Nephron progenitor cell (in vitro differentiated cells): Measurements from ENCODE around the gene IFNL3.
"Not testable (repeated sequence)": the region's sequence is repeated elsewhere in the genome, so short reads cannot be mapped to it uniquely, and the experiment has no call there.

Experiments used
- DNase-seq: peaks from one replicate; pipeline ENCODE4 v3.0.0; 2021
- H3K27ac Mint-ChIP-seq: 2 replicates; pipeline ENCODE4 v1.8.0; 2021; ENCODE audit warnings: mild to moderate bottlenecking, moderate library complexity, mixed read lengths
- H3K27me3 Mint-ChIP-seq: 2 replicates; pipeline ENCODE4 v1.8.0; 2021; ENCODE audit warnings: mild to moderate bottlenecking, low read depth, mixed read lengths; ENCODE audit not compliant: poor library complexity
- H3K36me3 Mint-ChIP-seq: 2 replicates; pipeline ENCODE4 v1.8.0; 2021; ENCODE audit warnings: low read depth, mixed read lengths
- H3K4me1 Mint-ChIP-seq: 2 replicates; pipeline ENCODE4 v1.8.0; 2021; ENCODE audit warnings: mixed read lengths
- H3K4me3 Mint-ChIP-seq: 2 replicates; pipeline ENCODE4 v1.8.0; 2021; ENCODE audit warnings: mild to moderate bottlenecking, moderate library complexity, mixed read lengths
- H3K9me3 Mint-ChIP-seq: 2 replicates; pipeline ENCODE4 v1.8.0; 2021; ENCODE audit warnings: mild to moderate bottlenecking, moderate library complexity, mixed read lengths
- CTCF ChIP-seq: fragments of 200-600 bp; sonication (generic); IDR thresholded peaks from 2 replicates; pipeline ENCODE4 v1.5.0; 2021; ENCODE audit warnings: antibody characterized with exemption

The IFNL3 gene

DNA sequence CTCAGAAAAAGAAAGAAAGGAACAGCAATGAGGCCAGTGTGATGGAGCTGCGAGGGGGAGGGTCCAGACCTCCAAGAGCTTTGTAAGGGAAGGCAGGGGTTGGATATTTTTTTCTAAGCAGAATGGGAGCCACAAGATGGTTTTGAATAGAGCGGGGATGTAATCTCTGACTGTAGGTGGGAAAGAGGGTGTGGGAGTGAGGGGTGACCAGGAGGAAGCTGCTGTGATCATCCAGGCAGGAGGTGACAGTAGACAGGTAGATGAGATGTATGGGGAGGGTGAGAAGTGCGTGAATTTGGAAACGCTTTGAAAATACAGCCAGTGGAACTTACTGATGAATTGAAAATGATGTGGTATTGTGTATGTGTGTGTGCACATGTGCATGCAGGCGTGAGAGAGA, 30.8 kb upstream of the IFNL3 start:
- no peak for DNase-seq
- Mint-ChIP-seq H3K27ac (no peak overlapping the region), H3K36me3 (no peaks in the 10 kb centered on the region), H3K4me3 (no peak overlapping the region), H3K27me3 (peaks cover 72% of the 10 kb centered on the region), H3K4me1 (peaks cover 1% of the 10 kb centered on the region), H3K9me3 (peaks cover 5% of the 10 kb centered on the region)
- TF ChIP-seq CTCF, result no peak

GRCh38 chr19:39273859-39274258, 29.1 kb upstream of the IFNL3 start:
- H3K9me3 Mint-ChIP-seq, H3K36me3 Mint-ChIP-seq, H3K27ac Mint-ChIP-seq, H3K4me3 Mint-ChIP-seq, DNase-seq: not testable (repeated sequence)
- peaks cover 11% of the 10 kb centered on the region for H3K4me1 Mint-ChIP-seq
- H3K27me3 Mint-ChIP-seq, result peaks cover 73% of the 10 kb centered on the region

GRCh38 chr19:39270036-39270871, 25.4 kb upstream of the IFNL3 start:
- no peak for TF ChIP-seq CTCF
- Mint-ChIP-seq H3K27ac (peak overlapping the region; percentile 55), H3K4me3 (no peak overlapping the region), H3K36me3 (no peaks in the 10 kb centered on the region), H3K27me3 (peaks cover 74% of the 10 kb centered on the region), H3K9me3 (no peaks in the 10 kb centered on the region), H3K4me1 (peaks cover 11% of the 10 kb centered on the region)
- no peak for DNase-seq

- H3K27ac Mint-ChIP-seq, H3K9me3 Mint-ChIP-seq, H3K4me3 Mint-ChIP-seq, H3K36me3 Mint-ChIP-seq, DNase-seq: not testable (repeated sequence)
- Mint-ChIP-seq H3K27me3 (peaks cover 78% of the 10 kb centered on the region), H3K4me1 (peaks cover 11% of the 10 kb centered on the region)
Observed at GRCh38 chr19:39269369-39269768, 24.6 kb upstream of the IFNL3 start.

GRCh38 chr19:39268531-39269223, 23.9 kb upstream of the IFNL3 start:
- peaks cover 13% of the 10 kb centered on the region for H3K4me1 Mint-ChIP-seq
- H3K27ac Mint-ChIP-seq, H3K4me3 Mint-ChIP-seq, H3K36me3 Mint-ChIP-seq, DNase-seq, H3K9me3 Mint-ChIP-seq: not testable (repeated sequence)
- peaks cover 78% of the 10 kb centered on the region for H3K27me3 Mint-ChIP-seq

DNA sequence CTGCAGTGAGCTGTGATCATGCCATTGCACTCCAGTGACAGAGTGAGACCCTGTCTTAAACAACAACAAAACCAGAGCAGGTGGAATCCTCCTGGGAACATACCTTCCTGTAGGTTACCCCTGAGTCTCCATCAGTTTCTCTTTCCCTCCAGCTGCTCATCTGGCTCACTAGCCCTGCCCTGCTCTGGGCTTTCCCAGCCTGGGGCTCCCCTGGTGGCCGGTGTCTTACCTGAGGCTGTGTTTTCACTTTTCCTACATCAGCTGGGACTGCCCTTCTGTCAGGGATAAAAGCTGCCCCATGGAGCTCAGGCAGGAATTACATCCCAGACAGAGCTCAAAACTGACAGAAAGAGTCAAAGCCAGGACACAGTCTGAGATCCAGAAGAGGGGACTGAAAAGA, 23.3 kb upstream of the IFNL3 start, which contains the start of gene IFNL2:
Gene IFNL2, plus strand, starts transcription at position 312 of the 400 bp plus-strand sequence. CDS start 173 bp downstream, outside the sequence.
- peaks cover 80% of the 10 kb centered on the region for H3K27me3 Mint-ChIP-seq

DNA sequence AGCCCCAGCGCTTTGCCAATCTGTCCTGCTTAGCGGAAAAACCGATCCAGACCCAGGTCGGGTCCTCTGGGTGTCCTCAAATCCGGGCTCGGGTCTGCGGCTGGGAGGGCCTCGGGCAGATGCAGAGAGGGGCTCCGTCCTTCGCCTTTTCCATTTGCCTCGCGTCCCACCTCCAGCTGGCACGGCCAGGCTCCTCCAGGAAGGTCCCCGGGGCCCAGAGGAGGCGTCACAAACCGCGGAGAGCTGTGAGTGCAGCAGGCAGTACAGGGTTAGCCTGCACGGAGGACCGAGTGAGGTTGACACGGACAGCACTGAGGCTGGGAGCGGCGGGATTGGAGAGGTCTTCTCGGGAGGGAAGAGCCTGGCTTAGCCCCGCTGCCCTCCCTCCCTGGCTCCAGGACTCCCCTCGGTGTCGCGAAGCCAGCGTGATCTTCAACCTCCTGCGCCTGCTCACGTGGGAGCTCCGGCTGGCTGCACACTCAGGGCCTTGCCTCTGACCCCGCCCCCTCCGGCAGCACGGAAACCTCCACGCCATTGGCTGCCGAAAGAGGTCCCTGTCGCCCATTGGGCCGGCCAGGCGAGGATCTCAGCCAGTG, 20.6 kb upstream of the IFNL3 start:
- H3K36me3 Mint-ChIP-seq, result no peaks in the 10 kb centered on the region
- peaks cover 14% of the 10 kb centered on the region for H3K4me1 Mint-ChIP-seq
- no peak overlapping the region for H3K27ac Mint-ChIP-seq
- no peak overlapping the region for H3K4me3 Mint-ChIP-seq
- no peaks in the 10 kb centered on the region for H3K9me3 Mint-ChIP-seq
- no peak for TF ChIP-seq CTCF
- peak; percentile 30 for DNase-seq
- peaks cover 89% of the 10 kb centered on the region for H3K27me3 Mint-ChIP-seq

More for the DNA sequence above, 23.3 kb upstream of the IFNL3 start, which contains the start of gene IFNL2:
- DNase-seq, H3K4me3 Mint-ChIP-seq, H3K9me3 Mint-ChIP-seq, H3K27ac Mint-ChIP-seq, H3K36me3 Mint-ChIP-seq: not testable (repeated sequence)
- peaks cover 17% of the 10 kb centered on the region for H3K4me1 Mint-ChIP-seq
